H1 (cell line): ENCODE measurements around the gene SPATA22. TPM values are rescaled to one million over a fixed set of nuclear protein-coding genes. Genes with fewer than 3 reads are reported as not detected.

Experiments used
- CBX8 ChIP-seq: fragments of 300-800, 300-1000 bp; sonication (generic); IDR thresholded peaks from 2 replicates; pipeline ENCODE4 v1.7.1; 2016; ENCODE audit warnings: low read depth, low read length, borderline replicate concordance
- CHD1 ChIP-seq: IDR thresholded peaks from 2 replicates; pipeline ENCODE4 v1.6.1; 2012; ENCODE audit warnings: low read depth, low read length, improper control_type of control experiment
- E2F6 ChIP-seq: IDR thresholded peaks from 2 replicates; pipeline ENCODE4 v1.6.1; 2012; ENCODE audit warnings: inconsistent platforms
- EP300 ChIP-seq, 2 experiments: IDR thresholded peaks; 1 replicate in 1 of 2; 2 replicates in 1 of 2; pipeline ENCODE4 v1.6.1; 2011 to 2012; ENCODE audit warnings: low read depth in 2 of 2, low read length in 2 of 2, mild to moderate bottlenecking in 2 of 2, borderline replicate concordance in 1 of 2, inconsistent platforms in 1 of 2, moderate library complexity in 1 of 2
- EZH2 ChIP-seq: fragments of 200-600 bp; sonication (generic); IDR thresholded peaks from 2 replicates; pipeline ENCODE4 v1.7.1; 2012; ENCODE audit warnings: low read depth, mild to moderate bottlenecking, moderate library complexity, low read length, inconsistent platforms; ENCODE audit not compliant: severe bottlenecking
- KDM4A ChIP-seq: IDR thresholded peaks from one replicate; pipeline ENCODE4 v1.7.1; 2012; ENCODE audit warnings: low read depth, mild to moderate bottlenecking, moderate library complexity, low read length, inconsistent platforms; ENCODE audit not compliant: severe bottlenecking
- RBBP5 ChIP-seq: IDR thresholded peaks from 2 replicates; pipeline ENCODE4 v1.7.1; 2012; ENCODE audit warnings: low read depth, mild to moderate bottlenecking, inconsistent platforms, low read length, moderate library complexity, borderline replicate concordance
- RNF2 ChIP-seq: fragments of 200-900, 300-1000 bp; sonication (generic); IDR thresholded peaks from 2 replicates; pipeline ENCODE4 v1.7.1; 2016; ENCODE audit warnings: borderline replicate concordance, low read depth, mild to moderate bottlenecking, antibody characterized with exemption, low read length; ENCODE audit not compliant: poor library complexity, severe bottlenecking; ENCODE audit errors: missing control alignments
- TAF1 ChIP-seq: IDR thresholded peaks from 2 replicates; pipeline ENCODE4 v1.6.1; 2011; ENCODE audit warnings: mild to moderate bottlenecking, low read depth, low read length
- polyA plus RNA-seq, 7 experiments: library from polyadenylated mRNA; depleted of rRNA in 3 of 7; stranded (reverse) in 5 of 7; unstranded in 2 of 7; fragments of >200 nt in 5 of 7; fragments of 200-250 nt in 2 of 7; gene quantifications; 1 replicate in 5 of 7; 2 replicates in 1 of 7; 4 replicates in 1 of 7; pipeline versions ENCODE4 v1.2.1 to v1.2.3, GENCODE V29; 2011 to 2013; ENCODE audit warnings: missing spikeins in 2 of 7, mixed read lengths in 2 of 7
- total RNA-seq: library from RNA; stranded (reverse); fragmentation: NEBNext Ultra II Directional; extraction: Animal tissue kit (Norgen Biotek cat#: 25700); gene quantifications from 2 replicates; pipeline ENCODE4 v1.2.1, GENCODE V29; 2021

Gene SPATA22
- total and polyA plus RNA-seq, 2 of the 8 experiments (the other 6 are each of a cell fraction or from before 2014, with no cell fraction given) = 0.06 TPM; not detected in 1

DNA sequence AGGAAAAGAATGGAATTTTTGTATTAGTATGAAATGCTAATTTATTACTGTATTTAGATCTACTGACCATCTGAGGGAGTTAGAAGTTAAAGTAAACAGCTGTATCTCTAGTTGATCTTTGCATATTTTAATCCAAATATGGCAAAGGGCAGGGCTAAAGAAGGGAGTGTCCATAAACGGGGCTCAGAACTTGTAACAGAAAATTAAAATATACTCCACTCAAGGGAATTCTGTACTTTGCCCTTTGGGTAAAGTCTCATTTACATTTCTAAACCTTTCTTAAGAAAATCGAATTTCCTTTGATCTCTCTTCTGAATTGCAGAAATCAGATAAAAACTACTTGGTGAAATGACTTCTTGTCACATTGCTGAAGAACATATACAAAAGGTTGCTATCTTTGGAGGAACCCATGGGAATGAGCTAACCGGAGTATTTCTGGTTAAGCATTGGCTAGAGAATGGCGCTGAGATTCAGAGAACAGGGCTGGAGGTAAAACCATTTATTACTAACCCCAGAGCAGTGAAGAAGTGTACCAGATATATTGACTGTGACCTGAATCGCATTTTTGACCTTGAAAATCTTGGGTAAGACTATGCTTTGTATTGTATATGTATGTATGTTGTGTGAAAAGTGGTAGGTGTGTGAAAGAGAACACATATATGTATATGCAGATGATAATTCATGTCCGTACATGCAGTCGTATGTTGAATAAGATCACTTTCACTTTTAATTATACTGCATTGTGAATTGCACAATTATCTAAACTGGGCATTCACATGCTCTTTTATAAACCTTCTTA, 4.4 kb upstream of the SPATA22 start, which contains the start of gene ASPA (continued):
- TF ChIP-seq KDM4A (no peak), CHD1 (no peak), RNF2 (no peak), E2F6 (no peak), EP300 (IDR thresholded peaks at IDR 0.05; ENCODE audit: borderline replicate concordance in 1 of 2, low read depth in 2 of 2, low read length in 2 of 2) (no peak), CBX8 (no peak), EZH2 (no peak), RBBP5 (no peak), TAF1 (no peak)
